Measurements from ENCODE around the gene ADAM8. TPM values are rescaled to one million over a fixed set of nuclear protein-coding genes. Genes with fewer than 3 reads are reported as not detected.

ADAM8 gene
- polyA plus RNA-seq, 6 donors from 2014 or later, result 30.0 to 56.1 (median 34.6) TPM

DNA sequence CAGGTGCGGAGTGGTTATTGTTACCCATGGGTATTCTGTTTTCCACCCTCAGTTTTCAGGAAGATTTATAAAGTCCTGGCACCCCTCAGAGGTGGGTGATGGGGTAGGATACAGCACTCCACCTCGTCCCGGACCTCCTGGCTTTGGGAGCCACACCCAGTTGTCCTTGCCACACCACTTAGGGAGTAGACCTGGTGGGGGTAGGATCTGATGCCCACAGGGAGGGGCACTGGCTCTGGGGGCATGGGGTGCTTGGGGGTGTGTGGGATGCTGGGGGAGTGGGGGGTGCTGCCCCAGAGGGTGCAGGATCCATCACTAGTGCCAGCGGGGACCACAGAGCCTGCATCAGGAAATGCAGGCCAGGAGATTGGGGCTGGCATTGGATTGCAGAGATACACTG is 36.5 kb upstream of the ADAM8 start:
- Mint-ChIP-seq H3K9me3 (peaks cover 0 to 2% (median 0%) of the 10 kb centered on the region in 7 donors), H3K4me1 (peaks cover 6 to 14% (median 9%) of the 10 kb centered on the region in 3 donors), H3K36me3 (peaks cover 0 to 3% of the 10 kb centered on the region in 2 donors), H3K4me3 (peak overlapping the region in 1 of 8 donors; percentile 24), H3K27ac (peak overlapping the region in 1 of 6 donors; percentile 12), H3K27me3 (no peaks in the 10 kb centered on the region)
- ATAC-seq (ENCODE audit: low read depth in 2 of 2), result no peak
- no peak for DNase-seq

DNA sequence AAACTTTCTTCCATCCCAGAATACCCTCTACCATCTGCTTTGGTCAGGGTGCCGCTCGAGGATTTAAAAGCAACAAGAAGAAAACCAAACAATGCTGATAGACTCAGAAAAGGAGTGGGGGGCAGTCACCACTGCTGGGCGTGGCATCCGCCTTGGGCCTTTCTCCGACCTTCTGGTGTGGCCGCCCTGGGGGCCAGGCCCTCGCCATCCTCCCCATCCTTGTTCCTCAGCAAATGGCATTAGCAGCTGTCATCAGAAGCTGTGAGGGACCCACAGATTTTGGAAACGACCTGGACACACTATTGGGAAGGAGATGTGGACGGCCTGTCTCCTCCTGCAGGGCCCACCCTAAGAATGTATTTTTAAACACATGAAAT is 36.1 kb upstream of the ADAM8 start:
- peaks cover 11 to 19% (median 14%) of the 10 kb centered on the region in 3 donors for H3K4me1 Mint-ChIP-seq
- ATAC-seq (ENCODE audit: low read depth in 2 of 2) (no peak), DNase-seq (no peak)
- no peak overlapping the region for H3K27ac Mint-ChIP-seq
- H3K9me3 Mint-ChIP-seq, result peaks cover 0 to 2% (median 0%) of the 10 kb centered on the region in 7 donors
- H3K36me3 Mint-ChIP-seq, result peaks cover 0 to 8% of the 10 kb centered on the region in 2 donors
- no peak overlapping the region for H3K4me3 Mint-ChIP-seq
- peaks cover 0 to 3% (median 0%) of the 10 kb centered on the region in 3 donors for H3K27me3 Mint-ChIP-seq

DNA sequence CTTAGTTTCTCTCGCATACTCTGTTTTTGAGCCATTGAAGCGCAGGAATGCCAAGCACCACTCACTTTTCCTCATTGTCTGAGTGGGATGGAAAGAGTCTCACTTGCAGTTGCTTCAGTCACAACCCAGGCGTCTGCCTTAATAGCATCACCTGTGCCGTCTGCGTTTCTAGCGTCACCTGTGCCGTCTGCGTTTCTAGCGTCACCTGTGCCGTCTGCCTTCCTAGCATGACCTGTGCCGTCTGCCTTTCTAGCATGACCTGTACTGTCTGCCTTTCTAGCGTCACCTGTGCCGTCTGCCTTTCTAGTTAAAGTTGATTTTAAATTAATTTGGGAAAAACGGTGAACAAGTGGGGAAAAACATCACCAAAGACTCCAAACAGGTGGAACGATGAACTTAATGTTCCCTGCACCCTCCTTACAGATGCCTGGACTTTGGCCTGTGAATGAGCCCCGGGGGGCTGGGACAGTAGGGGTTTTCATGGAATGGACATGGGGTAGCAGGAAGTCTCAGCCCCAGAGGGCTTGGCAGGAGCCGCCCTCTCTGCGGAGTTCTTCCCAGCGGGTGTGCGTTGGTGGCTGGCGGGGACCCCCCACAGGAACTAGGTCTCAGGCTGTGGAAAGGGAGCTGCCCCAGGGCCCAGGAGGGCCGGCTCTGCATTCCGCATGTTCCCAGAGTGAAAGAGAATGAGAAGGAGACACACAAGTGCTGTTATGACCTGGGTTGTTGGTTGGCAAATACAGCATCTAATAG is 35.5 kb upstream of the ADAM8 start:
- Mint-ChIP-seq H3K36me3 (peaks cover 0 to 9% of the 10 kb centered on the region in 2 donors), H3K27ac (no peak overlapping the region), H3K4me1 (peaks cover 14 to 24% (median 19%) of the 10 kb centered on the region in 3 donors), H3K4me3 (peak overlapping the region in 2 of 8 donors; percentile 36 to 76), H3K9me3 (peaks cover 0 to 2% (median 0%) of the 10 kb centered on the region in 7 donors), H3K27me3 (peaks cover 0 to 4% (median 0%) of the 10 kb centered on the region in 3 donors)
- no peak for DNase-seq
- ATAC-seq (ENCODE audit: low read depth in 2 of 2), result no peak

DNA sequence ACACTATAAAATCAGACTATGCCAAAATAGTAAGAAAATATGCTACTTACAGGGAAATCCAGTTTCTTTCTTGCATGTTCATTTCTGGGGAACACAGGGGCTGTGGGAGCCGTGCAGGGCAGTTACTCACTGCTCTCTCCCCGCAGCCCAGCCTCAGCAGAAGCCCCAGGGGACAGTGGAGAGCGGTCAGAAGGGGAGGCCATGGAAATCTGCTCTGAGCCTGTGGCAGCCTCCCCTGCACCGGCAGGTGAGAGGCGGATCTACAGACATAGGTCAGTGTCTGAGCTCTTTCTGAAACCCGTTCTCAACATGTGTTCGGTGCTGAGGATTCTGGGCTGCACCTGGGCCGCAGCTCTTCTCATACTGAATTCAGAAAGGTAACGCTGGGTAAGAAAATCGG is 34.9 kb upstream of the ADAM8 start:
- peaks cover 0 to 2% (median 0%) of the 10 kb centered on the region in 7 donors for H3K9me3 Mint-ChIP-seq
- H3K4me3 Mint-ChIP-seq, result peak overlapping the region in 3 of 8 donors; percentile 34 to 76 (median 72)
- peaks cover 0 to 4% (median 0%) of the 10 kb centered on the region in 3 donors for H3K27me3 Mint-ChIP-seq
- H3K36me3 Mint-ChIP-seq, result peaks cover 0 to 9% of the 10 kb centered on the region in 2 donors
- H3K27ac Mint-ChIP-seq, result no peak overlapping the region
- ATAC-seq (ENCODE audit: low read depth in 2 of 2) (no peak), DNase-seq (no peak)
- peaks cover 17 to 28% (median 25%) of the 10 kb centered on the region in 3 donors for H3K4me1 Mint-ChIP-seq

DNA sequence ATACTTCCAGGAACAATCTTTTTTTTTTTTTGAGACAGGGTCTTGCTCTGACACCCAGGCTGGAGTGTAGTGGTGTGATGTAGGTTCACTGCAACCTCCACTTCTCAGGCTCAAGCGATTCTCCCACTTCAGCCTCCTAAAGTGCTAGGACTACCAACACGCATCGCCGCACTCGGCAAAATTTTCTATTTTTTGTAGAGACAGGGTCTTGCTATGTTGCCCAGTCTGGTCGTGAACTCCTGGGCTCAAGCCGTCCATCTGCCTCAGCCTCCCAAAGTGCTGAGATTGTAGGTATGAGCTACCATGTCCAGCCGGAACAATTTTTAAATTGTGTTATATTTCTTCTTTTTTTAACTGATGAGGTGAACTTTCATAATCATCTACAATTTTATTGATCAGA is 34.1 kb upstream of the ADAM8 start:
- H3K4me1 Mint-ChIP-seq, result peaks cover 19 to 33% (median 30%) of the 10 kb centered on the region in 3 donors

DNA sequence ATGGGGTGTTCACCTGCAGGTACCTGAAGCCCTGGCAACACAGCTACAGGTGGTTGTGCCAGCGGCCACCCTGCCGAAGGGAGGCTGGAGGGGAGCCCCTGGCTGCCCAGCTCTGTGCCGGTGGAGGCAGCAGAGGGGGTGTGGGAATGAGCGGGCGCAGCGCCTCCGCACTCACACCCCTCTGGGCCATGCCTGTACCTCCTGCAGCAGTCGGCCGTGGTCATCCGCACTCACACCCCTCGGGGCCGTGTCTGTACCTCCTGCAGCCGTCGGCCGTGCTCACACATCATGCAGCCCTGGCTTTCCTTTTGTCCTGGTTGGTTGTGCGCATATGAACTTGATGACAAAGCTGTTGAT is 33.7 kb upstream of the ADAM8 start:
- no peak for ATAC-seq (ENCODE audit: low read depth in 2 of 2)
- peaks cover 0 to 4% (median 0%) of the 10 kb centered on the region in 3 donors for H3K27me3 Mint-ChIP-seq
- peaks cover 0 to 9% of the 10 kb centered on the region in 2 donors for H3K36me3 Mint-ChIP-seq
- H3K4me1 Mint-ChIP-seq, result peaks cover 23 to 37% (median 34%) of the 10 kb centered on the region in 3 donors
- peak overlapping the region in 3 of 8 donors; percentile 61 to 83 (median 77) for H3K4me3 Mint-ChIP-seq
- peak overlapping the region in 1 of 6 donors; percentile 39 for H3K27ac Mint-ChIP-seq
- no peaks in the 10 kb centered on the region for H3K9me3 Mint-ChIP-seq
- DNase-seq, result no peak

More for the DNA sequence above, 34.1 kb upstream of the ADAM8 start:
- Mint-ChIP-seq H3K27me3 (peaks cover 0 to 4% (median 0%) of the 10 kb centered on the region in 3 donors), H3K27ac (peak overlapping the region in 1 of 6 donors; percentile 39), H3K4me3 (peak overlapping the region in 3 of 8 donors; percentile 61 to 77 (median 76)), H3K36me3 (peaks cover 0 to 9% of the 10 kb centered on the region in 2 donors), H3K9me3 (no peaks in the 10 kb centered on the region)
- ATAC-seq (ENCODE audit: low read depth in 2 of 2) (no peak), DNase-seq (no peak)

DNA sequence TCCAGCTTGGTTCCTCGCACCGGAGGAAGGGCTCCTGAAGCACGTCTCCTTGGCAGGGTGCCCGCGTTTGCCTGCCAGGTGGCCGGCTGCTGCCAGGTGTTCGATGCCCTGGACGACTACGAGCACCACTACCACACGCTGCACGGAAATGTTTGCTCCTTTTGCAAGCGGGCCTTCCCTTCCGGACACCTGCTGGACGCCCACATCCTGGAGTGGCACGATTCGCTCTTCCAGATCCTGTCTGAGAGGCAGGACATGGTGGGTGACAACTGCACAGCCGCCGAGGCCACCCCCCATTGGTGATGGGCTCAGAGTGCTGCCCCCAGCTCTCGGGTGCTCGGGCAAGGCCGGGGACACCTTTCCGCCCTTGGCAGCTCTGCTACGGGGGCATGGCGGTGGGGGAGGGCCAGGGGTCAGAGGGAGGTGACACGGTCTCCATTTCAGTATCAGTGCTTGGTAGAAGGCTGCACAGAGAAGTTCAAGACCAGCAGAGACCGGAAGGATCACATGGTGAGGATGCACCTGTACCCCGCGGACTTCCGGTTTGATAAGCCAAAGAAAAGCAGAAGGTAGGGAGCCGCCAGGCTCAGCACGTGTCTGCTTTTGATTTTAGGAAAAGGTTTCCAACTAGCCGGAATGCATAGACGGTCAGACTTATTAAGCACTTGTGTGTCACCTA is 33.2 kb upstream of the ADAM8 start:
- Mint-ChIP-seq H3K4me1 (peaks cover 27 to 43% (median 39%) of the 10 kb centered on the region in 3 donors), H3K36me3 (peaks cover 0 to 9% of the 10 kb centered on the region in 2 donors), H3K27ac (peak overlapping the region in 4 of 6 donors; percentile 79 to 98 (median 87)), H3K27me3 (peaks cover 0 to 4% (median 0%) of the 10 kb centered on the region in 3 donors), H3K4me3 (peak overlapping the region; percentile 62 to 99 (median 82)), H3K9me3 (no peaks in the 10 kb centered on the region)
- ATAC-seq (ENCODE audit: low read depth in 2 of 2) (no peak), DNase-seq (no peak)

DNA sequence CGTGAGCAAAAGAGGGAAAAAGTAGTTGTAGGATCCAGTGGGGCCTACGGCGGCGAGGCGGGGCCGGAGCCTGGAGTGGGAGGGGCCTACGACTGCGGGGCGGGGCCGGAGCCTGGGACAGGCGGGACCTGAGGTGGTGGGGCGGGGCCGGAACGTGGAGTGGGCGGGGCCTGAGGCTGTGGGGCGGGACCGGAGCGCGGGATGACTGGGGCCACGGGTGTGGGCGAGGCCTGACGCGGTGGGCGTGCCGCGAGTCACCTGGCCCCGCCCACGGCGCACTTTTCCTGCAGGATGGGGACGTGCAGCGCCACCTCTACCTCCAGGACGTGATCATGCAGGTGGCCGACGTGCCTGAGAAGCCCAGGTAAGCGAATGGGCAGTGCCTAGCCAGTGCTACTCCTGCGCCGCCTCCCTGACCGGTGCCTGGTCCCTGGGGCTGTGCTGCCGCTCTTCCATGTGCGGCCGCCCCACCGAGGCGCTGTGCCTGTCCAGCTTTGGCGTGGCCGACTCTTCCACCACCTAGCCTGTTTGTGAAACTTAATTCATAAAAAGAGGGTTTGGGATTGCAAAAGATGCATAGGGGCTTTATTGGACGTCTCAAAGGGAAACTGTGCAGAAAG is 32.5 kb upstream of the ADAM8 start:
- H3K4me3 Mint-ChIP-seq, result peak overlapping the region; percentile 68 to 99 (median 82)
- no peaks in the 10 kb centered on the region for H3K9me3 Mint-ChIP-seq
- peaks cover 0 to 4% (median 0%) of the 10 kb centered on the region in 3 donors for H3K27me3 Mint-ChIP-seq
- H3K4me1 Mint-ChIP-seq, result peaks cover 23 to 44% (median 36%) of the 10 kb centered on the region in 3 donors
- H3K27ac Mint-ChIP-seq, result peak overlapping the region; percentile 78 to 98 (median 86)
- H3K36me3 Mint-ChIP-seq, result peaks cover 0 to 9% of the 10 kb centered on the region in 2 donors
- DNase-seq (peak; percentile 91), ATAC-seq (ENCODE audit: low read depth in 2 of 2) (peak; percentile 61 to 72)

DNA sequence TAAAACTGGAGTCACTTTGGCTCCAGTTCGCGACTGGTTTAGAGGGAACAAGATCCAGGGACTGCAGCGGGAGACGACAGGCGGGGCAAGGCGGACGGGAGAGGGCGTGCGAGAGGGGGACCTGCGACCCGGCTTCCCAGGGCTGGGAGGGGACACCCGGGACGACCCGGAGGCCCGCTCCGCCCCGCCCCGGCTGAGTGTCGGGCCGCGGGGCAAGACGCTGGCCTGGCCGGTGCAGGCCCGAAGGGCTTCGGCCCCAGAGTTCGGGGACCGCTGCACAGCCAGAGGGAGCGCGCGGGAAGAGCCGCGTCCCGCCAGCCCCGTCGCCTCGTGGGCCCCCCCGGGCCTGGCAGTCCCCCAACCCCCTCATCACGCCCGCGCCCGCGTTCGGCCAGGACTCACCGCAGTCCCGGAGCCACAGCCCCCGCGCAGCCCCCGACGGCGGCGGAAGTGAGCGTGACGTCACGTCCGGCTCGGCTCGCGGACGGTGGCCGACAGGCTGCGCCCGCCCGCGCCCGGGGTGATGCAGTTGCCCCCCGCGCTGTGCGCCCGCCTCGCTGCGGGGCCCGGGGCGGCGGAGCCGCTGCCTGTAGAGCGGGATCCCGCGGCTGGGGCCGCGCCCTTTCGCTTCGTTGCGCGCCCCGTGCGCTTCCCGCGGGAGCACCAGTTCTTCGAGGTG is 31.9 kb upstream of the ADAM8 start, which contains the start of the genes TUBGCP2 and ZNF511:
Gene TUBGCP2, minus strand, starts transcription at position 452 of the 679 bp plus-strand sequence. CDS start 5,931 bp downstream, outside the sequence.
Gene ZNF511, plus strand, starts transcription at position 494 of the 679 bp plus-strand sequence. Its CDS starts 30 bp downstream, at position 524.
- DNase-seq (peak; percentile 93), ATAC-seq (ENCODE audit: low read depth in 2 of 2) (peak; percentile 70 to 74)
- H3K36me3 Mint-ChIP-seq, result peaks cover 0 to 9% of the 10 kb centered on the region in 2 donors
- H3K9me3 Mint-ChIP-seq, result no peaks in the 10 kb centered on the region
- H3K27me3 Mint-ChIP-seq, result peaks cover 0 to 4% (median 0%) of the 10 kb centered on the region in 3 donors
- peak within 1 kb of the TSS; percentile 84 to 99 (median 98) for H3K4me3 Mint-ChIP-seq
- H3K27ac Mint-ChIP-seq, result peak within 1 kb of the TSS; percentile 98 to 100 (median 99)
- peaks cover 24 to 42% (median 29%) of the 10 kb centered on the region in 3 donors for H3K4me1 Mint-ChIP-seq

DNA sequence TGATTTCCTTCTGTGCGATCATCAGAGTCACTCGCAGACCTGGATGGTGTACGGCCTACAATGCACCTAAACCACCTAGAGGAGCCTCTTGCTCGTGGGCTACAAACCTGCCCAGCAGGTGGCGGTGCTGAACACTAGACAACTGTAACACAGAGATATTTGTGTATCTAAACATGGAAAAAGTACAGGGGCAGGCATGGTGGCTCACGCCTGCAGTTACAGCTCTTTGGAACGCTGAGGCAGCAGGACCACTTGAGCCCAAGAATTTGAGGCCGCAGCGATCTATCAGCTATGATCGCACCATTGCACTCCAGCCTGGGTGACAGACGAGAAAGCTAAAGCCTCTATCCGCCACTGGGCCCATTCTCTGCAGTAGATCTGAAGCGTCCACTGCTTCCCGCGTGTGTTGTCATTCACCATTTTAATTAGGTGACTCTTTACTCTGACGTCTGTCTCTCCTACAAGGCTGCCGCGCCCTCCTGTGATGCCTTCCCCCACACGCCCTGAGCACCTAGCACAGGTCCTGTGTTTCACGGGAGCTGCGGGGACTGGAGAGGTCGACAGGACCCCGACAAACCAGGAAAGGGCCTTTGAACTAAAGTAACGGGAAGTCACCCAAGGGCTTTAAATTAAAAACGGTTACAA is 31.2 kb upstream of the ADAM8 start:
- Mint-ChIP-seq H3K27me3 (peaks cover 0 to 4% (median 0%) of the 10 kb centered on the region in 3 donors), H3K4me3 (peak overlapping the region; percentile 84 to 99 (median 98)), H3K9me3 (no peaks in the 10 kb centered on the region), H3K4me1 (peaks cover 26 to 43% (median 29%) of the 10 kb centered on the region in 3 donors), H3K27ac (peak overlapping the region; percentile 98 to 100 (median 99)), H3K36me3 (peaks cover 0 to 9% of the 10 kb centered on the region in 2 donors)
- peak; percentile 44 to 50 for ATAC-seq (ENCODE audit: low read depth in 2 of 2)
- DNase-seq, result peak; percentile 78

DNA sequence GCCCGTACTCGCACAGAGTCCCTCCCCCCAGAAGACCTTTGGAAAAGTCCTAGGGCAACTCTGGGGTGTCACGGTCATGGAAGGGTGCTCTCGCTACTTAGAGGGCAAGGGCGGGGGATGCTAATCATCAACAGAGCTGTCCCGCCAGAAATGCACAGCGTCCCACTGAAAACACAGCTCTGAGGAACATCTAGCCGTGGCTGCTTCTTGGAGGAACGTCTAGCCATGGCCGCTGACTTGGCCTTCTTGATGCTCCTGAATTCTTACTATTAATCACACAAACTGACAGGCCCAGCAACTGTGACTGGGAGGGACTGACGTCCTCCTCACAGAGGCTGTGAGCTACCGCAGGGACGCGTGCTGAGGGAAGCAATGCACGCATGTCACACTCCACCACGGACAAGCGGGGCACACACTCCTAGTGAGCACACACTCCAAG is 30.3 kb upstream of the ADAM8 start:
- peaks cover 31 to 43% (median 34%) of the 10 kb centered on the region in 3 donors for H3K4me1 Mint-ChIP-seq
- H3K27ac Mint-ChIP-seq, result peak overlapping the region in 4 of 6 donors; percentile 47 to 100 (median 78)
- peaks cover 0 to 9% of the 10 kb centered on the region in 2 donors for H3K36me3 Mint-ChIP-seq

DNA sequence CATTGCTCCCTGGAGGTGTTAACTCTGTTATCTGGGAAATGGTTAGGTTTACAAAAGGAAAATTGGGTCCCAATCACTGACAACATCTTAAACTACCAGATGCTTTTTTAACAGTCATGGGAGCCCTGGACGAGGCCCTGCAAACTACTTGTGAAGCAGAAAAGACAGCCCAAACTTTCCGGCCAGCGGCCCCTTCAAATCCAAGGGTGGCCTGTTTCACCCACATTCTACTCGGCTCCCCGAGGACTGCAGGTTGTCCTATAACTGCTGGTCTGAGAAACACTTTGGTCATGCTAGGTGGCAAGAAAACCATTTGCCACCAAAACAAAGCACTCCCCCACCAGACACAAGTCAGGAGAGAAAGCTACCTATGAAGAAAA is 29.4 kb upstream of the ADAM8 start:
- H3K4me3 Mint-ChIP-seq, result peak overlapping the region in 6 of 8 donors; percentile 15 to 82 (median 51)

More for the DNA sequence above, 30.3 kb upstream of the ADAM8 start:
- Mint-ChIP-seq H3K4me3 (peak overlapping the region; percentile 19 to 99 (median 87)), H3K9me3 (no peaks in the 10 kb centered on the region), H3K27me3 (peaks cover 0 to 4% (median 0%) of the 10 kb centered on the region in 3 donors)
- DNase-seq (no peak), ATAC-seq (ENCODE audit: low read depth in 2 of 2) (no peak)

More for the DNA sequence above, 29.4 kb upstream of the ADAM8 start:
- Mint-ChIP-seq H3K9me3 (no peaks in the 10 kb centered on the region), H3K36me3 (peaks cover 0 to 9% of the 10 kb centered on the region in 2 donors), H3K27ac (peak overlapping the region; percentile 39 to 99 (median 88)), H3K27me3 (peaks cover 0 to 4% (median 0%) of the 10 kb centered on the region in 3 donors), H3K4me1 (peaks cover 31 to 43% (median 34%) of the 10 kb centered on the region in 3 donors)
- ATAC-seq (ENCODE audit: low read depth in 2 of 2) (no peak), DNase-seq (no peak)
